GM19193 (cell line): ENCODE results near the gene LENG1.

Source experiments
- POLR2A ChIP-seq: IDR thresholded peaks from 4 replicates; pipeline ENCODE4 v1.6.1; 2011; ENCODE audit not compliant: insufficient read depth, insufficient read length; ENCODE audit errors: extremely low read depth

Gene LENG1

GRCh38 chr19:54156490-54156889 is 3.0 kb downstream of the LENG1 start:
- TF ChIP-seq POLR2A = no peak

GRCh38 chr19:54155694-54156093 is 3.8 kb downstream of the LENG1 start:
- peak; percentile 25 for TF ChIP-seq POLR2A

GRCh38 chr19:54154603-54155345 is 4.7 kb downstream of the LENG1 start:
- TF ChIP-seq POLR2A = no peak

GRCh38 chr19:54153731-54154326 is 5.7 kb downstream of the LENG1 start:
- no peak for TF ChIP-seq POLR2A

- no peak for TF ChIP-seq POLR2A
Measured at GRCh38 chr19:54152878-54153524, 6.5 kb downstream of the LENG1 start.

- no peak for TF ChIP-seq POLR2A
Measured at GRCh38 chr19:54152267-54152666, 7.3 kb downstream of the LENG1 start.

DNA sequence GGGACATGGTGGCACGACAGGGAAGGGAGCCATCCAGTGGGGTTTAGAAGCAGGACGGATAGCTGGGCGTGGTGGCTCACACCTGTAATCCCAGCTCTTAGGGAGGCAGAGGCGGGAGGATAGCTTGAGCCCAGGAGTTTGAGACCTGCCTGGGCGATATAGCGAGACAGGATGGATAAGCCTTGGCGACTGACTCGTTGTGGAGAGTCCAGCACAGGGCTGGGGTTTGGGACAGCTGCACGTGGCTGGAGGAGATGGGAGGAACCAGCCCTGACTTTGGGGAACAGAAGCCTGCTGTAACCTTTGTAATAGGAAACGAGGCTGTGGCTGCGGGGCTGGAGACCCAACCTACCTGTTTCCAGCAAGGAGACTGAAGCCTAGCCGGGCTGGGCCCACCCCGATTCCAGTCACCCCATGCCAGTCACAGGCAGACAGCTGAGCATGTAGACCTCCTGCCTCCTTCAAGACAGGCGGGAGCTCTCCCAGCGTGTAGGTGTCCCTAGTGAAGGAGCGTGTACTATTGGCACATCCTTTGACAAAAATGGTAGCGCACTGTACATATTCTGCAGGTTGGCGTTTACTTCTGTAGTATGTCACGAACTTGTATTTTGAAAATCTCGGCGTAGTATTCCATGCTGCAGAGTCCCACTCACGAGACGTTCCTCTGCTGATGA is 8.0 kb downstream of the LENG1 start:
- TF ChIP-seq POLR2A = no peak

- TF ChIP-seq POLR2A = no peak
Measured at GRCh38 chr19:54149021-54149812, 10.3 kb downstream of the LENG1 start.

GRCh38 chr19:54148158-54148557 is 11.4 kb downstream of the LENG1 start:
- no peak for TF ChIP-seq POLR2A

DNA sequence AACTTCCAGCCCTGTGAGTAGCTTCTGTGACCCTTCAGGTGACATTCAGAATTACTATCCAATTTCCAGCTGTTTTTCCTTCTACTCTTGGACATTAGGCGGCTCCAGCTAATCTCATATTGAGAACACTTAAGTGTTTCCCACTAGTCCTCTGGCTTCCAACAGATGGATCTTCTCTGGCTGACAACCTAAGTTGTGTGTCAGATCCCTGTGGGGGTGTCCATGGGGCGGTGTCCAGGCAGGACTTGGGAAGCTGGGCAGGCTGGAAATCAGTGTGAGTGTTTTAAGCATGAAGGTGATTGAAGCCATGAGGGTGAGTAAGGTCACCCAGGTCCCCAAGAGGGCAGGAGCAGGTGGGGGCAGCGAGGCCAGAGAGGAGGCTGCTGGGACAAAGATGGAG is 11.8 kb downstream of the LENG1 start:
- no peak for TF ChIP-seq POLR2A

DNA sequence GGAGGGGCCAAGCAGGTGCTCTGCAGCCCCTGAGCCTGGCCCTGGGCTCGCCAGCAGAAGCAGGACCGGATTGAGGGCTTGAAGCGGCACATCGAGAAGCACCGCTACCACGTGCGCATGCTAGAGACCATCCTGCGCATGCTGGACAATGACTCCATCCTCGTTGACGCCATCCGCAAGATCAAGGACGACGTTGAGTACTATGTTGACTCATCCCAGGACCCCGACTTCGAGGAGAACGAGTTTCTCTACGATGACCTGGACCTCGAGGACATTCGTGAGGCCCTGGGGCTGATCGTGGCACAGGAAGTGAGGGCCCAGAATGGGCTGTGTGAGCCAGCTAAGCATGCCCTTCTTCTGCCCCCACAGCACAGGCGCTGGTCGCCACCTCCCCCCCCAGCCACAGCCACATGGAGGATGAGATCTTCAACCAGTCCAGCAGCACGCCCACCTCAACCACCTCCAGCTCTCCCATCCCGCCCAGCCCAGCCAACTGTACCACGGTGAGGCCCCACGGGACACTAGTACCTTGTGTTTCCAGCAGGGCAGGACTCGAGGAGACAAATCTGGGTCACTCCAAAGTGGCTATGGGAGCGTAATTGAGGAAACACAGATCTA is 13.9 kb downstream of the LENG1 start:
- TF ChIP-seq POLR2A = no peak

- TF ChIP-seq POLR2A = no peak
Measured at GRCh38 chr19:54142166-54142780, 17.2 kb downstream of the LENG1 start.

- TF ChIP-seq POLR2A = no peak
Measured at GRCh38 chr19:54141356-54141755, 18.2 kb downstream of the LENG1 start.
